Suprapubic skin (tissue), 4 donors: Measurements from ENCODE around the gene CD300E. TPM values are rescaled to one million over a fixed set of nuclear protein-coding genes. Genes with fewer than 3 reads are reported as not detected.

ENCODE experiments used
- DNase-seq, 2 donors: peaks; one replicate each; pipeline ENCODE4 v3.0.0-alpha.2; 2019; ENCODE audit warnings: low spot score in 2 of 2
- H3K27ac ChIP-seq: fragments of 200-600 bp; sonication (generic); one replicate; pipeline ENCODE4 v1.5.1; 2019
- H3K27me3 ChIP-seq: fragments of 200-600 bp; sonication (generic); one replicate; pipeline ENCODE4 v1.5.1; 2019
- H3K36me3 ChIP-seq: fragments of 200-600 bp; sonication (generic); one replicate; pipeline ENCODE4 v1.5.1; 2019
- H3K4me1 ChIP-seq: fragments of 200-600 bp; sonication (generic); one replicate; pipeline ENCODE4 v1.5.1; 2019
- H3K4me3 ChIP-seq: fragments of 200-600 bp; sonication (generic); one replicate; pipeline ENCODE4 v1.5.1; 2019; ENCODE audit warnings: mild to moderate bottlenecking
- H3K9me3 ChIP-seq: fragments of 200-600 bp; sonication (generic); one replicate; pipeline ENCODE4 v1.5.1; 2019
- EP300 ChIP-seq: sonication (generic); formaldehyde crosslinking; IDR thresholded peaks from one replicate; pipeline ENCODE4 v1.6.1; 2017; ENCODE audit warnings: antibody characterized with exemption
- POLR2A ChIP-seq, 2 donors: fragments of 450-650 bp; IDR thresholded peaks; one replicate each; pipeline ENCODE4 v1.6.1; 2017; ENCODE audit warnings: antibody characterized with exemption in 2 of 2, mild to moderate bottlenecking in 2 of 2, moderate library complexity in 2 of 2
- POLR2AphosphoS5 ChIP-seq, 3 donors: sonication (generic); formaldehyde crosslinking; IDR thresholded peaks; one replicate each; pipeline ENCODE4 v1.6.1; 2017; ENCODE audit warnings: antibody characterized with exemption in 3 of 3
- WGBS: methylation state at CpG from one replicate; pipeline ENCODE4 v1.1.5; 2018; 5-methylcytosine and 5-hydroxymethylcytosine counted together
- total RNA-seq, 4 donors: library from RNA; depleted of rRNA; stranded (reverse); fragments of >200 nt; gene quantifications; one replicate each; pipeline ENCODE4 v1.1.0, GENCODE V29; 2016
- TF ChIP-seq, protein P1 (sequence below), 2 donors: fragments of 200-600 bp in 1 of 2; fragments of 450-650 bp in 1 of 2; sonication (generic) in 1 of 2; IDR thresholded peaks; one replicate each; pipeline ENCODE4 v1.5.1; 2016 to 2019; ENCODE audit warnings: antibody characterized with exemption in 2 of 2, mild to moderate bottlenecking in 1 of 2, moderate library complexity in 1 of 2

The CD300E gene
- total RNA-seq, 4 donors from 2014 or later = 0.24 TPM; not detected in 3

DNA sequence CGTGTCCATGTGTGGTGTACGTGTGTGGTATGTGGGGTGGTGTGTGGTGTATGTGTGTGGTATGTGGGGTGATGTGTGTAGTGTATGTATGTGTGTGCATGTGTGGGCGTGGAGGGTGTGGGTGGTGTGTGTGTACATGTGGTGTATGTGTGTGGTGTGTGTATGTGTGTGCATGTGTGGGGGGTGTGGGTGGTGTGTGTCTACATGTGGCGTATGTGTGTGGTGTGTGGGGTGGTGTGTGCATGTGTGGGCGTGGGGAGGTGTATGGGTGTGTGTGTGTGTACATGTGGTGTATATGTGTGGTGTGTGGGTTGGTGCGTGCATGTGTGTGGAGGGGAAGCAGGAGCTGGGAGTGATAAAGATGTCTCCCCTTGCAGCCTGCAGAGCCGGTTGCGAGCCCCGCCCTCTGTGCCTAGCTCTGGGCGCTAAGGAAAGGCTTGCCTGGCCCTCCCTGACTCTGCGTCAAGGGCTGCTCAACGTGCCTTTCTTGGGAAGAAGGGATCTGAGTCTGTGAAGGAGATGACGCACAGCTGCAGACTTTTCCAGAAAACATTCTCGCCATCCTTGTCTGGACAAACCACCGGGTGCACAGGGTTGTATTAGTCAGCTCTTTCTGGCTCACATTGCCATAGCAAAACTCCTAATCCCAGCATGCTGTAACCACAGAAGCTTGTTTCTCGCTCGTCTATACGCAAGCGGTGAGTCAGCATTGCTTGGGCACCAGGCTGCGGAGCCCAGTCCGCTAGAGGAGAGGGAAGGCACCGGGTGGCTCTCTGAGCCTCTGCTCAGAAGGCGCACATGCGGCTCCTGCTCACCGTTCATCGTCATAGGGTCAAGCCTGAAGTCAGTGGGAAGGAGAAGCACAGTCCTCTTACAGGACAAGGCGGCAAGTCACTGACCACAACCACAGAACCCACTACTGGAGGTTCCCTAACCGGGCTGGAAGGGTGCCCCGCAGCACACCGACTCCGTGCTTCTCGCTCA lies 54.2 kb downstream of the CD300E start:
- peaks cover 11% of the 10 kb centered on the region for H3K4me1 ChIP-seq
- DNase-seq = no peak
- WGBS = 49% methylated on average over 20 of the region's 32 CpGs
- H3K4me3 ChIP-seq = no peak overlapping the region
- H3K27ac ChIP-seq = no peak overlapping the region
- peaks cover 9% of the 10 kb centered on the region for H3K27me3 ChIP-seq
- H3K9me3 ChIP-seq = no peaks in the 10 kb centered on the region
- no peak for TF ChIP-seq POLR2AphosphoS5 (IDR thresholded peaks at IDR 0.05)
- TF ChIP-seq EP300 = no peak
- no peak for TF ChIP-seq POLR2A (IDR thresholded peaks at IDR 0.05)
- TF ChIP-seq, protein P1, sequence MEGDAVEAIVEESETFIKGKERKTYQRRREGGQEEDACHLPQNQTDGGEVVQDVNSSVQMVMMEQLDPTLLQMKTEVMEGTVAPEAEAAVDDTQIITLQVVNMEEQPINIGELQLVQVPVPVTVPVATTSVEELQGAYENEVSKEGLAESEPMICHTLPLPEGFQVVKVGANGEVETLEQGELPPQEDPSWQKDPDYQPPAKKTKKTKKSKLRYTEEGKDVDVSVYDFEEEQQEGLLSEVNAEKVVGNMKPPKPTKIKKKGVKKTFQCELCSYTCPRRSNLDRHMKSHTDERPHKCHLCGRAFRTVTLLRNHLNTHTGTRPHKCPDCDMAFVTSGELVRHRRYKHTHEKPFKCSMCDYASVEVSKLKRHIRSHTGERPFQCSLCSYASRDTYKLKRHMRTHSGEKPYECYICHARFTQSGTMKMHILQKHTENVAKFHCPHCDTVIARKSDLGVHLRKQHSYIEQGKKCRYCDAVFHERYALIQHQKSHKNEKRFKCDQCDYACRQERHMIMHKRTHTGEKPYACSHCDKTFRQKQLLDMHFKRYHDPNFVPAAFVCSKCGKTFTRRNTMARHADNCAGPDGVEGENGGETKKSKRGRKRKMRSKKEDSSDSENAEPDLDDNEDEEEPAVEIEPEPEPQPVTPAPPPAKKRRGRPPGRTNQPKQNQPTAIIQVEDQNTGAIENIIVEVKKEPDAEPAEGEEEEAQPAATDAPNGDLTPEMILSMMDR (IDR thresholded peaks at IDR 0.05) = no peak
- H3K36me3 ChIP-seq = no peaks in the 10 kb centered on the region

DNA sequence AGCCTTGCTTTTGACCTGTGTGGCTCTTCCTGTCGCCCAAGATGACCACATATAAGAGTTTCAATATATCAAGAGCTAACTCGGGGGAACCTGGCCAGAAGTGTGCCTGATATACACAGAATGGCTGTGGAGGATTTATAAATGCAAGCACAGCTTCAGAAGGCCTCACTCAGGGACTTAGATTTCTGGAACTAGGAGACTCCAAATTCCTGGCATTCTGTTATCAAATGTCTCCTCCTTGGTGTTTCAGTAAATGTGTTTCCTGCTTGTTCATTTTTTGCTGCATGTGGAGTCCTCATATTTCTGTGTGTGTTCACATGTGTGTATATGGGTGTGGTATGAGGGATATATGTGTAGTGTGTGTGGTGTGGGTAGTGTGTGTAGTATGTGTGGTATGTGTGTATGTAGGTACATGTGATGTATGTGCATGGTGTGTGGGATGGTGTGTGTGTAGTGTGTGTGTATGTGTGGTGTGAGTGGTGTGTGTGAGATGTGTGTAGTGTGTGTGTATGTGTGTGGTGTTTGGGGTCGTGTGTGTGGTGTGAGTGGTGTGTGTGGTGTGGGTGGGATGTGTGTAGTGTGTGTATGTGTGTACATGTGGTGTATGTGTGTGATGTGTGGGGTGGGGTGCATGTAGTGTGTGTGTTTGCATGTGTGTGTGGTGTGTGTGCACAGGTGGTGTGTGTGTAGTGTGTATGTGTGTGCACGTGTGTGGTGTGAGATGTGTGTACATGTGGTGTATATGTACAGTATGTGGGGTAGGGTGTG lies 55.2 kb downstream of the CD300E start:
- peaks cover 11% of the 10 kb centered on the region for H3K4me1 ChIP-seq
- H3K9me3 ChIP-seq = no peaks in the 10 kb centered on the region
- H3K36me3 ChIP-seq = no peaks in the 10 kb centered on the region
- 72% methylated on average over 4 of the region's 4 CpGs for WGBS
- H3K27ac ChIP-seq = no peak overlapping the region
- TF ChIP-seq, protein P1 (IDR thresholded peaks at IDR 0.05) = no peak
- TF ChIP-seq EP300 (no peak), POLR2A (IDR thresholded peaks at IDR 0.05) (no peak), POLR2AphosphoS5 (IDR thresholded peaks at IDR 0.05) (no peak)
- peaks cover 17% of the 10 kb centered on the region for H3K27me3 ChIP-seq
- no peak overlapping the region for H3K4me3 ChIP-seq
- DNase-seq = no peak

DNA sequence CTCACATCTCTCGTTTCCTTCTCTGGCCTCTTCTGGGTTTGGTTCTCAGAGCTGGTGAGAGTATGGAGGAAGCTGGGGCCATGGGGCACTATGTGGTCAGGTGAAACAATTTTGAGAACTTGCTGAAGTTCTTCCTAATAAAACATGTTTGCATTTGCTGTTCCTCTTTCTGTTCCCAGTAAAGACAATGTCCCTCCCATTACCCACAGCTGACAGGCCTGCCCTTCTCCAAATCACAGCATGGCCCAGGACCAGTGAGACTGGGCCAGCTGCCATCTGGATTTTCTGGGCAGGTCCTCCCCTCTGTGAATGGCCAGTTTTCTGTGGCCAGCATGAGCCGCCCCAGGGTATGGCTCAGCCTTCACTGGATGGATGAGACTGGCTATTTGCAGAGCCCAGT lies 56.1 kb downstream of the CD300E start, which contains the start of gene CD300H:
Gene CD300H (minus strand): TSS at position 113 of the 400 bp plus-strand sequence.
- Histone ChIP-seq H3K4me3 (no peak within 1 kb of the TSS), H3K9me3 (no peaks in the 10 kb centered on the region), H3K27me3 (peaks cover 17% of the 10 kb centered on the region), H3K36me3 (no peaks in the 10 kb centered on the region), H3K4me1 (peaks cover 11% of the 10 kb centered on the region), H3K27ac (no peak within 1 kb of the TSS)
- TF ChIP-seq, protein P1 (IDR thresholded peaks at IDR 0.05) = no peak
- TF ChIP-seq POLR2A (IDR thresholded peaks at IDR 0.05) = no peak
- no peak for TF ChIP-seq POLR2AphosphoS5 (IDR thresholded peaks at IDR 0.05)
- TF ChIP-seq EP300 = no peak
- no peak for DNase-seq
- whole genome bisulfite sequencing = 65% methylated on average over 2 of the region's 2 CpGs

DNA sequence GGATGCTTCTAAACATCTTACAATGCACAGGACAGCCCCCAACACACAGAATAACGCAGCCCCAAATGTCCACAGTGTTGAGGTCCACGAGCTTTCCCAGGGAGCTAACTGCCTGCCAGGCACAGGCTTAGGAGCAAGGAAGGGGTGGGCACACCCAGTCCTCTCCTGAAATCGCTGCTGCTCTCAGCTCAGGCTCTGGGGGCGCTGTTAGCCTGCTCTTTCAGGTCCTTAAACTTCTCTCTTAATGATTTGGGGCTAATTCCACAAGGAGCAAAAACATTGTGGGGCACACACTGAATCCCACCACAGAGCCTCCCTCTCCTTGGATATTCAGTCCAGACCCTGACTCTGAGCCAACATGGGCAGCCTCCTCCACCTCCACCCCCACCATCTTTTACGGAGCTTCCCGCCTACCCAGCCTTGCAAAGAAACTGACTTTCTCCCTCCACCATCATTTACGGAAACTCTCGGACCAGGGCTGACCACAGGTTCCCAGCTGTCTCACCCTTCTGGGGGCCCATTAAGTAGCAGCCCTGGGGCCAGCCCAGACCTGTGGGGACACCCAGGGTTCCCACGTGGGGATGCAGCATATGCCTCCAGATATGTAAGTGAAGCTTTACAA lies 57.3 kb downstream of the CD300E start:
- Histone ChIP-seq H3K4me3 (no peak overlapping the region), H3K27ac (no peak overlapping the region), H3K27me3 (peaks cover 20% of the 10 kb centered on the region), H3K9me3 (no peaks in the 10 kb centered on the region), H3K4me1 (peaks cover 11% of the 10 kb centered on the region), H3K36me3 (no peaks in the 10 kb centered on the region)
- DNase-seq = no peak
- TF ChIP-seq, protein P1 (IDR thresholded peaks at IDR 0.05) = peak in 1 of 2 donors; percentile 67
- no peak for TF ChIP-seq POLR2A (IDR thresholded peaks at IDR 0.05)
- WGBS = 40% methylated on average over 8 of the region's 9 CpGs
